Activated CD8-positive, alpha-beta T cell treated with anti-CD3 and anti-CD28 coated beads, Interleukin-2, amount 10 ng/mL, durations not matched to agents 7 days and 5 days (primary cell): ENCODE data around the gene SLC10A1. TPM values are rescaled to one million over a fixed set of nuclear protein-coding genes. Genes with fewer than 3 reads are reported as not detected.

Experiments
- ATAC-seq: fragments of 150-1000 bp; cut with Tn5 transposase; one replicate; pipeline ENCODE4 v1.10.0; 2021; ENCODE audit warnings: moderate library complexity
- CTCF ChIA-PET: fragments of 350-600 bp; sonication (Branson Sonifier 250); formaldehyde crosslinking; loops from one replicate; lab custom pipeline; 2021; ENCODE audit warnings: antibody characterized with exemption; lab: Charles Lee
- POLR2A ChIA-PET: fragments of 350-600 bp; sonication (Branson Sonifier 250); formaldehyde crosslinking; loops from one replicate; lab custom pipeline; 2021; ENCODE audit warnings: antibody characterized with exemption; lab: Charles Lee
- DNase-seq: peaks from one replicate; pipeline ENCODE4 v3.0.0-alpha.2; 2020
- H3K27ac Mint-ChIP-seq: one replicate; pipeline ENCODE4 v1.8.0; 2021; ENCODE audit warnings: mild to moderate bottlenecking, mixed read lengths
- H3K27me3 Mint-ChIP-seq: one replicate; pipeline ENCODE4 v1.8.0; 2021; ENCODE audit warnings: low read depth, mixed read lengths
- H3K36me3 Mint-ChIP-seq: one replicate; pipeline ENCODE4 v1.8.0; 2021; ENCODE audit warnings: low read depth, mixed read lengths
- H3K4me1 Mint-ChIP-seq: one replicate; pipeline ENCODE4 v1.8.0; 2021; ENCODE audit warnings: low read depth, mixed read lengths
- H3K4me3 Mint-ChIP-seq: one replicate; pipeline ENCODE4 v1.8.0; 2021; ENCODE audit warnings: mild to moderate bottlenecking, mixed read lengths
- H3K9me3 Mint-ChIP-seq: one replicate; pipeline ENCODE4 v1.8.0; 2022; ENCODE audit warnings: mixed read lengths; ENCODE audit not compliant: insufficient read depth
- total RNA-seq, 2 experiments: library from RNA; stranded (reverse); gene quantifications; one replicate each; pipeline ENCODE4 v1.2.3, GENCODE V29; 2021

The SLC10A1 gene
- total RNA-seq = not detected

DNA sequence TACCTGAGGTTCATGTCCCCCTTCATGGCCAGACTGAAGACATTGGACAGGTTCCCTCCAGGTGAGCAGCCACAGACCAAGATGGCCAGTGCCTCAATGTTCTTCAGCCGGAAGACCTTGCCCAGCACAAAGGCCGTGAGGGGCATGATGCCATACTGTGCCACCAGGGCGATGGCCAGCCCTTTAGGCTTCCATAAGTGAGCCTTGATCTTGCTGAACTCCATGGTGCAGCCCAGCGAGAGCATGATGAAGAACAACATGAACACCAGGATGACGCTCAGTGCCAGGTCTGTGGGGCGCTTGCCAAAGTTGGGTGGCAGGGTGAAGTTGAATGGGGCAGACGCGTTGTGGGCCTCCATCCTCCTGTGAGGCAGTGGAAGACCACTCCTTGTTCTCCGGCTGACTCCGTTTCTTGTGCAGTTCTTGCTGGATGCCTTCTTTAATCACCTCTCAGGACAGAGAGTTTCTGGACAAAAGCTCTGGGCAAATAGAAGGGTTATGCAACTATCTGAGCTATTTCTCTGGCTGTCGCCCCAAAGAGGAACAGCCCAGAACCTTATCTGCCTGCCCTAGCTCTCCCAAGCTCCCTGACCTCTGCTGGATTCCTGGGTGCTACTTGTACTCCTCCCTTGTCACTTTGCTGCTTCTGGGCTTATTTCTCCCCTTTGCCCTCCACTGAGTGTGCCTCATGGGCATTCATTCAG, at the start of gene SLC10A1:
TSS of gene SLC10A1 (minus strand) at position 445 of the 704 bp plus-strand sequence. CDS start at position 359, 86 bp downstream.
- no peaks in the 10 kb centered on the region for H3K9me3 Mint-ChIP-seq
- DNase-seq (no peak), ATAC-seq (no peak)
- ChIA-PET POLR2A (no interaction called here), CTCF (no interaction called here)
- H3K36me3 Mint-ChIP-seq = no peaks in the 10 kb centered on the region
- H3K27me3 Mint-ChIP-seq = peaks cover 7% of the 10 kb centered on the region
- H3K4me3 Mint-ChIP-seq = no peak within 1 kb of the TSS
- no peak within 1 kb of the TSS for H3K27ac Mint-ChIP-seq
- no peaks in the 10 kb centered on the region for H3K4me1 Mint-ChIP-seq

DNA sequence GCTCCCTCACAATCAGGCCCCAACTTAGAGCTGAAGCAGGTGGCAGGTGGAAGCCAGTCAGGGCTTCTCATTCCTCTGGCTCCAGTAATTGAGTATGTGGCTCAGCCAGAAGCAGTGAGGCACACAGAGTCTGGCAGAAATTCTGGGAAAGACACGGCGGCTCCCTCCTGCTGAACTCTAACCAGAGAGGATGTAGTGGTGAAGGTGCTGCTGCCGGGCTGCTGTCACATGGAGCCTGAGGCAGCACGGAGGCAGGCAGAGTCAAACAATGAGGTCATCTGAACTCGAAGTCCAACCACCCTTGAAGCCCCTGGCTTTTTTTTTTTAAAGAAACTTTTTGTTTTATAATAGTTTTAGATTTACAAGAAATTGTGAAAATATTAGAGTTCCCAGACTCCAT, 48.7 kb upstream of the SLC10A1 start:
- no peak for DNase-seq
- no peaks in the 10 kb centered on the region for H3K9me3 Mint-ChIP-seq
- H3K4me1 Mint-ChIP-seq = no peaks in the 10 kb centered on the region
- no peak for ATAC-seq
- no peak overlapping the region for H3K4me3 Mint-ChIP-seq
- H3K36me3 Mint-ChIP-seq = no peaks in the 10 kb centered on the region
- CTCF ChIA-PET = no interaction called here
- H3K27ac Mint-ChIP-seq = no peak overlapping the region
- H3K27me3 Mint-ChIP-seq = peaks cover 6% of the 10 kb centered on the region
- POLR2A ChIA-PET = no interaction called here

DNA sequence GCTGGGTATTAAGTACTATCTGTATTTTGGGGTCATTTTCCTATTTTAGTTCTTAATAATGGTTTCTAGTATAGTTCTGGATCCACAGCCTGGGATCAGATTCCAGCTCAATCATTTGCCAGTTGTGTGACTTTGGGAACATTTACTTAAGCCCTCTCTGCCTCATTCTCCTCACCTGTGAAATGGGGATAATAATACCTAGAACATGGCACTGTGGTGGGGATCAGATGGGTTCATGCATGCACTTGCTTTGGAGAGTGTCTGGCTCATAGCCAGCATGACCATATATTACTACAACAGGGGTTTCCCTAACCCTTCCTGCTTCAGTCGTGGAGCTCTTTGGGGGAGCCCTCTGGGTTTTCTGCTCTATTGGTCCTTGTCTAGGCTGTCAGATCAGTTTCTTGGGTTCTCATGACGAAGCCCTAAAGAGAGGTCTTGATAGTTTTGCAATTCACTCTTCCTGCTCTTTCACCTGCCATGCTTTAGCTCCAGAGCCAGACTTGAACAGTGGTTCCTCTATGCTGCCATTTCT, 48.1 kb upstream of the SLC10A1 start:
- ChIA-PET CTCF (interaction anchor here (1.0 kb wide), 1 partner anchor 183 kb away, joined by 3 read pairs; no protein-coding TSS in a partner anchor), POLR2A (no interaction called here)
- ATAC-seq (no peak), DNase-seq (no peak)
- no peaks in the 10 kb centered on the region for H3K36me3 Mint-ChIP-seq
- no peak overlapping the region for H3K4me3 Mint-ChIP-seq
- no peaks in the 10 kb centered on the region for H3K9me3 Mint-ChIP-seq
- no peaks in the 10 kb centered on the region for H3K4me1 Mint-ChIP-seq
- no peak overlapping the region for H3K27ac Mint-ChIP-seq
- peaks cover 6% of the 10 kb centered on the region for H3K27me3 Mint-ChIP-seq

DNA sequence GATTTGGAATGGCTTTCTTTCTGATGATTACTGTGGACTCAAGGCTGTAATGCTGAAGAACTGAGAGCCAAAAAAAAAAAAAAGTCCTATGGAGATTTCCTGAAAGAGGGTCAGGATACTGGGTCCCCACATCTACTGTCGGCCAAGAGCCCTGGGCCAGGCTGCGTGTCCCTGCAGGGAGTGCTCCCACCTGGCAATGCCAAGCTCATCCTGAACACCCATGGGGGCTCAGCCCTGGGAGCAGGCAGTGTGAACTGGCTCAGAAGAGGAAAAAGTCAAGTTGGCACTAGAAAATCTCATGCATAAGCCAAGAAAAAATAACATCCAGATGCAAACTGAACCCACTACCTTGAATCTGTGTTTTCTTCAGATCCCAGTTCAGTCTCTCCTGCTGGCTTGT, 47.1 kb upstream of the SLC10A1 start:
- Mint-ChIP-seq H3K27ac (no peak overlapping the region), H3K36me3 (no peaks in the 10 kb centered on the region), H3K9me3 (no peaks in the 10 kb centered on the region), H3K4me3 (no peak overlapping the region), H3K4me1 (no peaks in the 10 kb centered on the region), H3K27me3 (peaks cover 6% of the 10 kb centered on the region)
- ATAC-seq = no peak
- DNase-seq = no peak
- ChIA-PET CTCF (interaction anchor here (0.8 kb wide), 1 partner anchor 229 kb away, joined by 3 read pairs; no protein-coding TSS in a partner anchor), POLR2A (no interaction called here)

DNA sequence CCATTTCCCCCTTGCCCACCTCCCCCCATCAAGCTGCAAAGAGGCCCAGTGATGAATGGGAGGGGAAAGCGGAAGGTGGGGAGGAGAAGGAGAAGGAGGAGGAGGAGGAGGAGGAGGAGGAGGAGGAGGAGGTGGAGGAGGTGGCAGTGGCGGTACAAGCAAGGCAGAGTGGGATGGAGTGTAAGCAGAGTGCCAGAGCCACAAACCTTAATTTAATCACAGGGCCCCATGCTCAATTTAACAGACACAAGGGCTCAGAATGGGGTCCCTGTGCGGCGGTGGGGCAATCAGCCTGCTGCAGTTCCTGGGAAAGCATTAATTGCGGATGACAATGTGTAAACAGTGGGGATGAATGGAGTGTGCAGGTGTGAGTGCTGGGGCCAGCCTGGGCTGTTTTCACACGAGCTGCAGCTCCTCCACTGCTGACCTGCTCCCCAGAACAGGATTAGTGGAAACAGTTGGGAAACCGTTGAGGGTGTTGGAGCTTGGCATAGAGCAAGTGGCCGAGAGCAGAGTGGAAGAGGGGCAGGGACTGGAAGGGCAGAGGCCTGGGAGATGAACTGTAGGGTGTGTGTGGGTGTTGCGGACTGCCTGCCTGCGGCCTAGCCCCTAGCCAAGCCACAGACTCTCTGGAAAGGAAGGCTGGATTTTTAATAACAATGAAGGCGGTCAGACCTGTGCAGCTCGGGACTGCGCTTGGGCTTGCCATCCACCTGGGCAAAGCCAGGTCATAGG, 45.8 kb upstream of the SLC10A1 start:
- ATAC-seq (no peak), DNase-seq (no peak)
- ChIA-PET CTCF (no interaction called here), POLR2A (no interaction called here)
- no peaks in the 10 kb centered on the region for H3K9me3 Mint-ChIP-seq
- H3K27me3 Mint-ChIP-seq = peaks cover 6% of the 10 kb centered on the region
- no peaks in the 10 kb centered on the region for H3K36me3 Mint-ChIP-seq
- H3K4me1 Mint-ChIP-seq = no peaks in the 10 kb centered on the region
- H3K4me3 Mint-ChIP-seq = no peak overlapping the region
- H3K27ac Mint-ChIP-seq = no peak overlapping the region

DNA sequence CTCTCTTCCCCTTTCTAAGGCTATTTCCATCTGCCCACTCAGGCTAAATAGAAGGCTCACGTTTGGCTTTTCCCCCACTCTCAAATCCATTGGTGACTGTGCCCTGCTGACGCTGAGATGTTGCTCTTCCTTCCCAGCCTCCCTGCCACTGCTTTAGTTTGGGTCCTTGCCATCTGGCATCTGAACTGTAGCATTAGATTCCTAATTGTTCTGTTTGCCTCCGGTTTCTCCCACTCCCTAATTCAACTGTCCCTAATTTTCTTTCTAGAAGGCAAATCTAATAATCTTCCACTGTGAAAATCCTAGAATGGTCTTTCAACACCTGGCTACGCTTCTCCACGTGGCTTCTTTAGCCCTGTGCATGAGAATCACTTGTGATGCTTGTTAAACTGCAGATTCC, 44.6 kb upstream of the SLC10A1 start:
- H3K27ac Mint-ChIP-seq = no peak overlapping the region
- H3K4me3 Mint-ChIP-seq = no peak overlapping the region
- no peak for DNase-seq
- no peaks in the 10 kb centered on the region for H3K9me3 Mint-ChIP-seq
- no peaks in the 10 kb centered on the region for H3K4me1 Mint-ChIP-seq
- ChIA-PET CTCF (no interaction called here), POLR2A (no interaction called here)
- peaks cover 9% of the 10 kb centered on the region for H3K27me3 Mint-ChIP-seq
- no peak for ATAC-seq
- H3K36me3 Mint-ChIP-seq = no peaks in the 10 kb centered on the region

DNA sequence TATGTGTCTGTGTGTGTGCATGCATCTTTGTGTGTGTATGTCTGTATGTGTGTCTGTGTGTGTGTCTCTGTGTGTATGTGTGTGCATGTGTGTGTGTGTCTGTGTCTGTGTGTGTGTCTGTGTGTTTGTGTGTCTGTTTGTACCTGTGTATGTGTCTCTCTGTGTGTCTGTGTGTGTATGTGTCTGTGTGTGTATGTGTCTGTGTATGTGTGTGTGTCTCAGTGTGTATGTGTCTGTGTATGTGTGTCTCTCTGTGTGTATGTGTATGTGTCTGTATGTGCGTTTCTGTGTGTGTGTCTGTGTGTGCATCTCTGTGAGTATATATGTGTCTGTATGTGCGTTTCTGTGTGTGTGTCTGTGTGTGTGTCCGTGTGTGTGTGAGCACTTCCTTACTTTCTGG, 42.6 kb upstream of the SLC10A1 start:
- ATAC-seq = no peak
- ChIA-PET CTCF (no interaction called here), POLR2A (no interaction called here)
- Mint-ChIP-seq H3K27ac (no peak overlapping the region), H3K4me1 (no peaks in the 10 kb centered on the region), H3K9me3 (no peaks in the 10 kb centered on the region), H3K36me3 (no peaks in the 10 kb centered on the region), H3K27me3 (peaks cover 15% of the 10 kb centered on the region), H3K4me3 (no peak overlapping the region)
- no peak for DNase-seq

DNA sequence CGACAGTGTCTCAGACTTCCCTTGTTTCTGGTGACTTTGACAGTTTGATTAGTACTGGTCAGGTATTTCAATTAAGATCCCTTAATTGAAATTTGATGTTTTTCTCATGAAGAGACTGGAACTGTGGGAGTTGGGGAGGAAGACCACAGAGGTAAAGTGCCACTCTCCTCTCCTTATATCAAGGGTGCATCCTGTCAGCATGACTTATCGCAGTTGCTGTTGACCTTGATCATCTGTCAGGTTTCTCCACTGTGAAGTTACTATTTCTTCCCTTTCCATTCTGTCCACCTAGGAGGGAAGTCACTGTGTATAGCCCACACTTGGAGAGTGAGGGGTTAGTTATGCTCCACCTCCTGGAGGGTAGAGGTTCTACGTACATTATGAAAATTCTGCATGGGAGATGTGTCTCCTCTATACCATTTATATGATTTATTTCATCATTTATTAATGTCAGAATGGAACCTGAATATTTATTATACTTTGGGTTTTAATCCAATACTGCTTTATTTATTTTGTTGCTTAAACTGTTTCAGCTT, 41.9 kb upstream of the SLC10A1 start:
- Mint-ChIP-seq H3K27ac (no peak overlapping the region), H3K9me3 (no peaks in the 10 kb centered on the region), H3K27me3 (peaks cover 14% of the 10 kb centered on the region), H3K4me1 (no peaks in the 10 kb centered on the region), H3K36me3 (no peaks in the 10 kb centered on the region), H3K4me3 (no peak overlapping the region)
- ChIA-PET CTCF (interaction anchor here (0.7 to 0.8 kb wide), 2 partner anchors 20 to 23 kb away, joined by 3 read pairs; no protein-coding TSS in a partner anchor), POLR2A (no interaction called here)
- no peak for DNase-seq
- no peak for ATAC-seq

DNA sequence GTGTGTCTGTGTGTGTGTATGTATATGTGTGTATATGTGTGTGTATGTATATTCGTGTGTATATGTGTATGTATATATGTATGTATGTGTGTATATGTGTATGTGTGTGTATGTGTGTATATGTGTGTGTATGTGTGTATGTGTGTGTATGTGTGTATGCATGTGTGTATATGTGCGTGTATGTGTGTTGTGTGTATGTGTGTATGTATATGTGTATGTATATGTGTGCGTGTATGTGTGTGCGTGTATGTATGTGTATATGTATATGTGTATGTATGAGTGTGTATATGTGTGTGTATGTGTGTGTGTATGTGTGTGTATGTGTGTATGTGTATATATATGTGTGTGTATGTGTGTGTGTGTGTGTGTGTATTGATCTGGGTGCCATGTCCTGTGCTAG, 31.8 kb upstream of the SLC10A1 start:
- no peak for ATAC-seq
- no peaks in the 10 kb centered on the region for H3K4me1 Mint-ChIP-seq
- H3K4me3 Mint-ChIP-seq = no peak overlapping the region
- ChIA-PET POLR2A (no interaction called here), CTCF (no interaction called here)
- no peaks in the 10 kb centered on the region for H3K36me3 Mint-ChIP-seq
- H3K9me3 Mint-ChIP-seq = no peaks in the 10 kb centered on the region
- no peak overlapping the region for H3K27ac Mint-ChIP-seq
- no peak for DNase-seq
- peaks cover 15% of the 10 kb centered on the region for H3K27me3 Mint-ChIP-seq

DNA sequence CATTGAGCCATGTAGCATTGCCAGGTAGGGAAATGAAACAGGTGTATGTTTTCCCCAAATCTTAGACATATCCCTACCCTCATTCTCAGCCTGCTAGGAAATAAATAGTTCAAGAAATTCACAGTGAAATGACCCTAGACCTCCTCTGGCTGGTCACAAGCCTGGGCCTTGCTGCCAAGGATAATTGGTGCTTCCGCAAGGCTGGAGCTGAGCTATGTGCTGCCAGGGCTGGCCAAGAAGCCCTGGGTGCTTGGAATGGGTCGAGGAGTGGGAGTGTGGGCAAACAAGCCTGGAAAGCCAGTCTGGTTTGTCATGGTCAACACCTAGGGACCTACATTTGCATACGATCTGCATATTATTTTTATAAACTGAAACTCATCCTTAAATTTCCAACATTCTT, 31.3 kb upstream of the SLC10A1 start:
- no peaks in the 10 kb centered on the region for H3K9me3 Mint-ChIP-seq

DNA sequence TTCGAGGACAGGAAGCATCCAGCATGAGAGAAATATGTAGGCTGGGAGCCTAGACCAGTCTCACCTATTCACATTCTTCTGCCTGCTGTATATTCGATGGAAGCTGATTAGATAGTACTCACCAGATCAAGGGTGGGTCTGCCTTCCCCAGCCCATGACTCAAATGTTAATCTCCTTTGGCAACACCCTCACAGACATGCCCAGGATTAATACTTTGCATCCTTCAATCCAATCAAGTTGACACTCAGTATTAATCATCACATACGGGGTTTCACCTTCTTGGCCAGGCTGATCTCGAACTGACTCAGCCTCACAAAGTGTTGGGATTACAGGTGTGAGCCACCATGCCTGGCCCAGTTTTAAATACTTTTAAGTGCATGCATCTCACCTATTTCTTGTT, 30.5 kb upstream of the SLC10A1 start:
- CTCF ChIA-PET = no interaction called here
- ATAC-seq = no peak
- no peaks in the 10 kb centered on the region for H3K36me3 Mint-ChIP-seq

More for the DNA sequence above, 31.3 kb upstream of the SLC10A1 start:
- Mint-ChIP-seq H3K27me3 (peaks cover 15% of the 10 kb centered on the region), H3K36me3 (no peaks in the 10 kb centered on the region), H3K4me3 (no peak overlapping the region), H3K4me1 (no peaks in the 10 kb centered on the region), H3K27ac (no peak overlapping the region)
- CTCF ChIA-PET = no interaction called here
- ATAC-seq (no peak), DNase-seq (no peak)
- POLR2A ChIA-PET = no interaction called here

DNA sequence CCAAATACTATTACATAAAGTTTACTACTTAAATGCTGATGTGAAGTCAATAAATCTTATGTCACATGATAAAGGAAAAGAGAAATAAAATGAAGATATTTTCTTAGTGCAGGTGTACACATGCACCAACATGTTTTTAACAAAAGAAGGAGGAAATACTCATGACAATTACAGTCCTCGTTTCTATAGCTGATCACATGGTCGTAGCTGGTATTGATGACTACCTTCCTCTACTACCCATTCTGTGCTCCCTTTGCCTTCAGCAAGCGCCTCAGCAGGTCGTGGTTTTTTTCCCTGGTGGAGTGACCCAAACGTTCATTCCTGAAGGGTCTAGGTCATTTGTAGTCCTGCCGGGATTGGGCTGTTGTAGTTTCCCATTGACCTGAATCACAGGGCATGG, 25.4 kb upstream of the SLC10A1 start:
- H3K4me3 Mint-ChIP-seq = no peak overlapping the region
- DNase-seq (no peak), ATAC-seq (no peak)
- H3K4me1 Mint-ChIP-seq = peaks cover 3% of the 10 kb centered on the region
- no peaks in the 10 kb centered on the region for H3K9me3 Mint-ChIP-seq
- POLR2A ChIA-PET = no interaction called here
- no peaks in the 10 kb centered on the region for H3K36me3 Mint-ChIP-seq
- no peak overlapping the region for H3K27ac Mint-ChIP-seq
- CTCF ChIA-PET = no interaction called here
- peaks cover 15% of the 10 kb centered on the region for H3K27me3 Mint-ChIP-seq

More for the DNA sequence above, 30.5 kb upstream of the SLC10A1 start:
- Mint-ChIP-seq H3K27me3 (peaks cover 15% of the 10 kb centered on the region), H3K27ac (no peak overlapping the region), H3K4me3 (no peak overlapping the region), H3K9me3 (no peaks in the 10 kb centered on the region), H3K4me1 (no peaks in the 10 kb centered on the region)
- DNase-seq = no peak
- POLR2A ChIA-PET = no interaction called here
